Parathyroid adenoma (tissue), 2 donors: ENCODE results near the gene CD109.
A peak's percentile ranks its signal among the peaks of the same experiment; 100 is the strongest.
"Not testable (repeated sequence)": the region's sequence is repeated elsewhere in the genome, so short reads cannot be mapped to it uniquely, and the experiment has no call there.

Experiments used
- H2AFZ ChIP-seq: fragments of 300-600 bp; sonication (generic); one replicate; pipeline ENCODE4 v1.7.0; 2017; ENCODE audit warnings: antibody characterized with exemption, mild to moderate bottlenecking
- H3K27ac ChIP-seq: fragments of 300-600 bp; sonication (generic); one replicate; pipeline ENCODE4 v1.7.0; 2017
- H3K27me3 ChIP-seq: fragments of 300-600 bp; sonication (generic); one replicate; pipeline ENCODE4 v1.7.0; 2017; ENCODE audit warnings: low read length; ENCODE audit not compliant: control insufficient read depth, insufficient read depth
- H3K36me3 ChIP-seq: fragments of 300-600 bp; sonication (generic); one replicate; pipeline ENCODE4 v1.7.0; 2017; ENCODE audit warnings: low read length; ENCODE audit not compliant: control insufficient read depth, insufficient read depth
- H3K4me1 ChIP-seq: fragments of 300-600 bp; sonication (generic); one replicate; pipeline ENCODE4 v1.7.0; 2017; ENCODE audit warnings: control low read depth
- H3K4me2 ChIP-seq: fragments of 300-600 bp; sonication (generic); one replicate; pipeline ENCODE4 v1.7.0; 2017; ENCODE audit warnings: low read length
- H3K4me3 ChIP-seq: fragments of 300-600 bp; sonication (generic); one replicate; pipeline ENCODE4 v1.7.0; 2017; ENCODE audit warnings: low read depth, low read length
- H3K79me2 ChIP-seq: fragments of 300-600 bp; sonication (generic); one replicate; pipeline ENCODE4 v1.7.0; 2017; ENCODE audit warnings: control low read depth
- H3K9ac ChIP-seq: fragments of 300-600 bp; sonication (generic); one replicate; pipeline ENCODE4 v1.7.0; 2017; ENCODE audit warnings: mild to moderate bottlenecking
- H3K9me3 ChIP-seq: fragments of 300-600 bp; sonication (generic); one replicate; pipeline ENCODE4 v1.7.0; 2017; ENCODE audit warnings: low read length; ENCODE audit not compliant: control insufficient read depth
- CTCF ChIP-seq: fragments of 300-600 bp; sonication (generic); IDR thresholded peaks from one replicate; pipeline ENCODE4 v1.7.0; 2017; ENCODE audit warnings: antibody characterized with exemption, mild to moderate bottlenecking
- donor health status: primary hyperparathyroidism.

Gene CD109

DNA sequence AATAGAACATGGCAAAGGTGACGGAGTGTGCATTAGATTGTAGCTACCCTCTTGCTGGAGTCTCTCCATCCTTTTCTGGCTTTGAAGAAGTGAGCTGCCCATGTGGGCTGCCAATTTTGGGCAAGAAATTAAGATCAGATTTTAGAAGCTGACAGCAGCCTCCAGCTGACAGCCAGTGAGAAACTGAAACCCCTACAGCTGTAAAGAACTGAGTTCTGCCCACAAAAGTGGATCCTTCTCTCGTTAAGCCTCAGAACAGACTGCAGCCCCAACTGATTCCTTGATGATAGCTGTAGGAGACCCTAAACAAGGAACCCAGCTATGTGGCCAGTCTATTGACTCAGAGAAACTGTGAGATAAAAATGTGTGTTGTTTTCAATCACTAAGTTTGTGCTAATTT, 134.1 kb downstream of the CD109 start:
- no peak overlapping the region for H2AFZ ChIP-seq
- H3K27me3 ChIP-seq, result no peaks in the 10 kb centered on the region
- H3K79me2 ChIP-seq, result no peaks in the 10 kb centered on the region
- no peak for TF ChIP-seq CTCF
- no peaks in the 10 kb centered on the region for H3K9me3 ChIP-seq
- H3K36me3 ChIP-seq, result no peaks in the 10 kb centered on the region
- no peak overlapping the region for H3K4me2 ChIP-seq
- no peaks in the 10 kb centered on the region for H3K4me1 ChIP-seq
- H3K4me3 ChIP-seq, result no peak overlapping the region
- no peak overlapping the region for H3K27ac ChIP-seq
- no peak overlapping the region for H3K9ac ChIP-seq

DNA sequence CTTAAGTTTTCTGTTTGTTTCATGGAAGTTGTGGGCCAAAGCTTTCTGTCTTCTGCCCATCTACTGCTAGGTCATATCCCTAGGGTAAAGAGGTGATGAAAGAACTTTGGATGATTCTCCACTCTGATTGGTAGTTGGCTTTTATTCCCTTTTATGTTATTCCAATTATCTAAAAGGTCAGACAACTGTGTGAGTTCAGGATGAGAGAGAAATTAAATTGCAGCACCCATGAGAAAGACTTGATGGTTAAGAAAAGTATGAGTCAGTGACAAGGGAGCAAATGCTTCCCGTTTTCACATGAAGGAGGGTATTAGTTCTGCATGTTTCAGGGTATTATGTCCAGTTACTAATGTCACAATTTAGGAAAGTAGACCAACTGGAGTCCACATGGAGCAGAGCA, 136.3 kb downstream of the CD109 start:
- no peak overlapping the region for H3K27ac ChIP-seq

DNA sequence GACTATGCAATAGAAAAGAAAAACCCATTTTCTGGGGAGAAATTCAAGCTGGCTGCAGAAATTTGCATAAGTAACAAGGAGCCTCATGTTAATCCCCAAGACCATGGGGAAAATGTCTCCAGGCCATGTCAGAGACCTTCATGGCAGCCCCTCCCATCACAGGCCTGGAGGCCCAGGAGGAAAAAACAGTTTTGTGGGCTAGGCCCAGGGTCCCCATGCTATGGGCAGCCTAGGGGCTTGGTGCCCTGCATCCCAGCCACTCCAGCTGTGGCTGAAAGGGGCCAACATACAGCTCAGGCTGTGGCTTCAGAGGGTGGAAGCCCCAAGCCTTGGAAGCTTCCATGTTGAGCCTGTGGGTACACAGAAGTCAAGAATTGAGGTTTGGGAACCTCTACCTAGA, 148.7 kb downstream of the CD109 start:
- H3K27ac ChIP-seq, H3K36me3 ChIP-seq, H2AFZ ChIP-seq, H3K4me1 ChIP-seq, H3K4me3 ChIP-seq, H3K79me2 ChIP-seq, H3K9me3 ChIP-seq, H3K27me3 ChIP-seq, H3K9ac ChIP-seq, H3K4me2 ChIP-seq: not testable (repeated sequence)

More for the DNA sequence above, 136.3 kb downstream of the CD109 start:
- H3K79me2 ChIP-seq, result no peaks in the 10 kb centered on the region
- no peaks in the 10 kb centered on the region for H3K4me1 ChIP-seq
- no peak overlapping the region for H3K4me2 ChIP-seq
- no peaks in the 10 kb centered on the region for H3K36me3 ChIP-seq
- no peaks in the 10 kb centered on the region for H3K27me3 ChIP-seq
- H3K9ac ChIP-seq, result no peak overlapping the region
- H3K4me3 ChIP-seq, result no peak overlapping the region
- no peaks in the 10 kb centered on the region for H3K9me3 ChIP-seq
- H2AFZ ChIP-seq, result no peak overlapping the region
- TF ChIP-seq CTCF, result no peak

- H3K27ac ChIP-seq, result not testable (repeated sequence)
Observed at GRCh38 chr6:73851048-73851447, 155.0 kb downstream of the CD109 start.

DNA sequence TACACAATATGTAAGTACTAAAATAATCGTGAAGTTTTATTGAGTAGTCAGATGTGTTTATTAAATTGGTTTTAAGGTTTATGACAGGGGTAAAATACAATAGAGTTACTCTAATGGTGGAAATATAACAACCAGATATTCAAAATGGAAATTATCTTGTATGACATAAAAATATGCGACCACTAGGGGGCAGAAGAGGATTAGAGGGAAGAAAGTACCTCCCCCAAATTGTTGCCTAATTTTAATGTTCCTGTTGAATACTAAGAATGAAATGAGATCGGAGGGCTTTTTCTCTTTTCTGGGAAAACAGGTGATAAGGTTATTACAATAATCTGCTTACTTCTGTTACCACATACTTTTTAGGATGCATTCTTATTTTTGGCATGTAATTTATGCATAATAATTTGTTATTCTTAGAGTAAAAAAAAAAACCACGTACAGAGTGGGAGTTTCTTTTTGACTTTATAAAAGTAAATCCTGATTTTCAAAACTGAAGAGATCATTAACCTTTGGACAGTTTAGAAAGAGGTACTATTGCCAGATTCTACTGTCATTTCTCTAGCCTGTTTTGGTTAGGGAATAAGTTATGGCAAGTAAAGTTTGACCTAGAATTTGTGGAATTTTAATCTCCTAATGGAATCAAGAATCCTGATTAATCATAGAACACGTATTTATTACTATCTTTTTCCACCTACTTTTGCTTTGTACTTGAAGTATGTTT, 159.2 kb downstream of the CD109 start:
- Histone ChIP-seq H3K4me2 (no peak overlapping the region), H3K4me1 (no peaks in the 10 kb centered on the region), H3K27ac (no peak overlapping the region), H3K79me2 (peaks cover 5% of the 10 kb centered on the region), H3K36me3 (no peaks in the 10 kb centered on the region), H3K27me3 (no peaks in the 10 kb centered on the region), H3K9me3 (no peaks in the 10 kb centered on the region), H2AFZ (no peak overlapping the region), H3K4me3 (no peak overlapping the region), H3K9ac (no peak overlapping the region)
- TF ChIP-seq CTCF, result peak; percentile 81

More at GRCh38 chr6:73851048-73851447, 155.0 kb downstream of the CD109 start:
- not testable (repeated sequence) for H3K79me2 ChIP-seq, H3K36me3 ChIP-seq, H3K4me2 ChIP-seq, H3K4me1 ChIP-seq, H3K27me3 ChIP-seq, H3K9me3 ChIP-seq, H3K4me3 ChIP-seq, H3K9ac ChIP-seq, H2AFZ ChIP-seq
